Myocyte (in vitro differentiated cells): ENCODE data around the gene DNAI2. TPM values are rescaled to one million over a fixed set of nuclear protein-coding genes. Genes with fewer than 3 reads are reported as not detected.

Source experiments
- DNase-seq: peaks from one replicate; pipeline ENCODE4 v3.0.0-alpha.2; 2012; ENCODE audit warnings: low read depth
- total RNA-seq: library from RNA; depleted of rRNA; stranded (reverse); fragments of >200 nt; gene quantifications from 2 replicates; pipeline ENCODE4 v1.2.3, GENCODE V29; 2014

DNAI2 gene
- total RNA-seq, 1 donor from 2014 or later, result not detected

- DNase-seq, result no peak
These were observed 63.9 kb downstream of the DNAI2 start for GRCh38 chr17:74337834-74338500.

- DNase-seq, result no peak
These were observed 65.6 kb downstream of the DNAI2 start for GRCh38 chr17:74339537-74340195.

- DNase-seq, result no peak
These were observed 66.5 kb downstream of the DNAI2 start for GRCh38 chr17:74340470-74341023.

GRCh38 chr17:74342224-74342623, 68.2 kb downstream of the DNAI2 start:
- DNase-seq, result no peak

GRCh38 chr17:74343121-74343520, 69.1 kb downstream of the DNAI2 start:
- DNase-seq, result no peak

GRCh38 chr17:74343526-74344284, 69.7 kb downstream of the DNAI2 start:
- no peak for DNase-seq

- no peak for DNase-seq
These were observed 70.6 kb downstream of the DNAI2 start for GRCh38 chr17:74344658-74345057.

- DNase-seq, result no peak
These were observed 71.6 kb downstream of the DNAI2 start for GRCh38 chr17:74345433-74346241.

GRCh38 chr17:74347646-74348045, 73.6 kb downstream of the DNAI2 start:
- DNase-seq, result no peak

GRCh38 chr17:74349120-74349519, 75.1 kb downstream of the DNAI2 start:
- DNase-seq, result no peak

GRCh38 chr17:74350486-74350885, 76.5 kb downstream of the DNAI2 start:
- DNase-seq, result no peak

GRCh38 chr17:74351552-74352210, 77.6 kb downstream of the DNAI2 start:
- DNase-seq, result no peak

GRCh38 chr17:74353446-74354060, 79.5 kb downstream of the DNAI2 start:
- no peak for DNase-seq

- no peak for DNase-seq
These were observed 80.1 kb downstream of the DNAI2 start for GRCh38 chr17:74354123-74354522.

GRCh38 chr17:74354561-74354960, 80.5 kb downstream of the DNAI2 start:
- no peak for DNase-seq

- DNase-seq, result no peak
These were observed 81.0 kb downstream of the DNAI2 start for GRCh38 chr17:74355065-74355464.

GRCh38 chr17:74356646-74357465, 82.8 kb downstream of the DNAI2 start:
- DNase-seq, result no peak

- no peak for DNase-seq
These were observed 83.4 kb downstream of the DNAI2 start for GRCh38 chr17:74357466-74357809.

GRCh38 chr17:74358697-74359096, 84.7 kb downstream of the DNAI2 start:
- no peak for DNase-seq
